GM06990 (cell line): Measurements from ENCODE around the gene SNRPD1.

ENCODE experiments used
- DNase-seq: peaks from one replicate; pipeline ENCODE4 v3.0.0-alpha.2; 2011; ENCODE audit not compliant: insufficient read length; ENCODE audit errors: extremely low read depth
- H3K27me3 ChIP-seq: replicated peaks from 2 replicates; pipeline ENCODE4 v1.6.0; 2011; ENCODE audit warnings: low read length; ENCODE audit not compliant: control insufficient read depth, insufficient read depth
- H3K36me3 ChIP-seq: 2 replicates; pipeline ENCODE4 v1.5.1; 2011; ENCODE audit warnings: low read length; ENCODE audit not compliant: control insufficient read depth, insufficient read depth
- H3K4me3 ChIP-seq: replicated peaks from 2 replicates; pipeline ENCODE4 v1.5.1; 2011; ENCODE audit warnings: low read depth, mild to moderate bottlenecking, control low read depth, low read length
- TF ChIP-seq, protein P1 (sequence below): IDR thresholded peaks from 2 replicates; pipeline ENCODE4 v1.5.1; 2011; ENCODE audit warnings: low read length, control low read depth, mild to moderate bottlenecking, inconsistent platforms; ENCODE audit not compliant: insufficient read depth, poor library complexity, severe bottlenecking

SNRPD1 gene

DNA sequence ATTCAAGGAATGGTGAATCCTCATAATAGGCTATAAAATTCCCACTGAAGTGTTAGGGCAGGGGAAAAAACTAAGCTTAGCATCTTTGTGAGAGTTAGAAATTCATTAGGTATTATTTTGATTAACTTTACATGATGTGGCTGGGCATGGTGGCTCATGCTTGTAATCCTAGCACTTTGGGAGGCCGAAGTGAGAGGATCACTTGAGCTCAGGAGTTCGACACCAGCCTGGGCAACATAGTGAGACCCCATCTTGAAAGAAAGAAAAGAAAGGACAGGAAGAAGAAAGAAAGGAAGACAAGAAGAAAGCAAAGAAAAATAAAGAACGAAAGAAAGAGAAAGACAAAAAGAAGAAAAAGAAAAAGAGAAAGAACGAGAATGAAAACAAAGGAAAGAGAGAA is 40.0 kb downstream of the SNRPD1 start:
- TF ChIP-seq, protein P1, sequence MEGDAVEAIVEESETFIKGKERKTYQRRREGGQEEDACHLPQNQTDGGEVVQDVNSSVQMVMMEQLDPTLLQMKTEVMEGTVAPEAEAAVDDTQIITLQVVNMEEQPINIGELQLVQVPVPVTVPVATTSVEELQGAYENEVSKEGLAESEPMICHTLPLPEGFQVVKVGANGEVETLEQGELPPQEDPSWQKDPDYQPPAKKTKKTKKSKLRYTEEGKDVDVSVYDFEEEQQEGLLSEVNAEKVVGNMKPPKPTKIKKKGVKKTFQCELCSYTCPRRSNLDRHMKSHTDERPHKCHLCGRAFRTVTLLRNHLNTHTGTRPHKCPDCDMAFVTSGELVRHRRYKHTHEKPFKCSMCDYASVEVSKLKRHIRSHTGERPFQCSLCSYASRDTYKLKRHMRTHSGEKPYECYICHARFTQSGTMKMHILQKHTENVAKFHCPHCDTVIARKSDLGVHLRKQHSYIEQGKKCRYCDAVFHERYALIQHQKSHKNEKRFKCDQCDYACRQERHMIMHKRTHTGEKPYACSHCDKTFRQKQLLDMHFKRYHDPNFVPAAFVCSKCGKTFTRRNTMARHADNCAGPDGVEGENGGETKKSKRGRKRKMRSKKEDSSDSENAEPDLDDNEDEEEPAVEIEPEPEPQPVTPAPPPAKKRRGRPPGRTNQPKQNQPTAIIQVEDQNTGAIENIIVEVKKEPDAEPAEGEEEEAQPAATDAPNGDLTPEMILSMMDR = no peak

DNA sequence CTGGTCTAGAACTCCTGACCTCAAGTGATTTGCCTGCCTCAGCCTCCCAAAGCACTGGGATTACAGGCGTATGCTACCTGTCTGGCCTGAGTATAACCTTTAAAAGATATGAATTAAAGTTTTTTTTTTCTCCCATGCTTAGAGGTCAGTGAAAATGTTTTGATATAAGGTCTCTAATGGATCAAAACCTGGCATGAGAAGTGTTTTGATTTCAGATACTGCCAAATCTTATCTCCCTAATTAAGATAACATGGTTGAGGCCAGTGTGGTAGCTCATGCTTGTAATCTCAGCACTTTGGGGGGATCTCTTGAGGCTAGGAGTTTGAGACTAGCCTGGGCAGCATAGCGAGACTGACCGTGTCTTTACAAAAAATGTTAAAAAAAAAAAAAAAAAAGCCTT is 41.2 kb downstream of the SNRPD1 start:
- no peak for DNase-seq
- H3K27me3 ChIP-seq = no peaks in the 10 kb centered on the region
- TF ChIP-seq, protein P1 = no peak
- no peak overlapping the region for H3K4me3 ChIP-seq
- H3K36me3 ChIP-seq = no peaks in the 10 kb centered on the region

More for the DNA sequence above, 40.0 kb downstream of the SNRPD1 start:
- Histone ChIP-seq H3K36me3 (no peaks in the 10 kb centered on the region), H3K27me3 (no peaks in the 10 kb centered on the region), H3K4me3 (no peak overlapping the region)
- DNase-seq = no peak

DNA sequence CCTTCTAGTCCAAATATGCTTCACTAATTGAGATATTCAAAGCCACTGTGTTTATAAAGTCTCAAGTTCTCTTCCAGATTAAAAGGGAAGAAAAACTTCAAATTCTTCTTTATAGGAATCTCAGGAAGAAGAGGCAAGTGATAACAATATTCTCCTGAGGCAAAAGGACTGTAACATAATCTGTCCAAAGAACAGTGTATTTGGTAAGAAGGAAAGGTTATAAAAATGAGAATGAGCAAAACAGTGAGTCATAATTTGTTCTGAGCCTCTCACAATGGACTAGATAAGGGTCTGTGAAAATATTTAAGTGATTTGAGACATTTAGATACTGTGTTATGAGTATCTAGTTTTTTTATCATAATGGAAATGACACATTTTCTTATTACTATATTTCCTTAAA is 44.3 kb downstream of the SNRPD1 start:
- no peak overlapping the region for H3K4me3 ChIP-seq
- TF ChIP-seq, protein P1 = no peak
- DNase-seq = no peak
- H3K27me3 ChIP-seq = no peaks in the 10 kb centered on the region
- H3K36me3 ChIP-seq = no peaks in the 10 kb centered on the region; the same call in 1 of the 2 replicates

DNA sequence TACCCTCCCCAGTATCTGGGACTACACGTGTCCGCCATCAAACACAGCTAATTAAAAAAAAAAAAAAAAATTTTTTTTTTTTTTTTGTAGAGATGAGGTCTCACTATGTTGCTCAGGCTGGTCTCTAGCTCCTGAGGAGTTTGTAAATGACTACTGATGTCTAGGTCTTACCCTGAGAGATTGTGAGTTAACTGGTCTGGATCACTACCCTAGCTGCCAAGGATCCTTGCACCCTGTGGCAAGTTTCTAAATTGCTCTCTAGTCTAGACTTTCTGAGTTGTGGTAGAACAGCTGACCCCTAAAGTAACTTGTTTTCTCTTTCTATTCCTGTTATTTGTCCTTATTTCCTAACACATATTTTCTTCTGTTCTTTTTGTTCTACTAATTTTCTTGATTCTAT is 48.0 kb downstream of the SNRPD1 start:
- TF ChIP-seq, protein P1 = no peak
- peaks cover 4% of the 10 kb centered on the region for H3K36me3 ChIP-seq
- DNase-seq = no peak
- H3K27me3 ChIP-seq = no peaks in the 10 kb centered on the region
- no peak overlapping the region for H3K4me3 ChIP-seq

DNA sequence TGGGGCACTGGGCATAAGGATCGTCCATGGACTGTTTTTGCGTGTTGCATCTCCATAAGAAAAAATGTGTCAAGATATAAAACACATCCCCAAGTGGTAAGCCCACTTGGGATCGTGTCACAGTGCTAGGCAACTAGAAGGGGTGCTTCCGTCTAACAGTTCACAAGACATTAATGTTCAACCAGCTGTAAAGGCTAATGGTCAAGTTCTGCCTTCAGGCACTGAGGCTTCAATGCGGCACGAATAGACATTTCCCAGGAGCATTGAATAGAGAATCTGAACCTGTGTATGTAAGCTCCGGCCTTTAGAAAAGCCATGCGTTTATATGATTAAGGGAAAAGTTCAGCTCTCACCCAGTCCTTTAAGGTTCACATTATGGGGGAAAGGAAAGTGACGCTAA is 50.5 kb downstream of the SNRPD1 start:
- Histone ChIP-seq H3K4me3 (no peak overlapping the region), H3K36me3 (peaks cover 4% of the 10 kb centered on the region), H3K27me3 (no peaks in the 10 kb centered on the region)
- DNase-seq = no peak
- TF ChIP-seq, protein P1 = no peak

DNA sequence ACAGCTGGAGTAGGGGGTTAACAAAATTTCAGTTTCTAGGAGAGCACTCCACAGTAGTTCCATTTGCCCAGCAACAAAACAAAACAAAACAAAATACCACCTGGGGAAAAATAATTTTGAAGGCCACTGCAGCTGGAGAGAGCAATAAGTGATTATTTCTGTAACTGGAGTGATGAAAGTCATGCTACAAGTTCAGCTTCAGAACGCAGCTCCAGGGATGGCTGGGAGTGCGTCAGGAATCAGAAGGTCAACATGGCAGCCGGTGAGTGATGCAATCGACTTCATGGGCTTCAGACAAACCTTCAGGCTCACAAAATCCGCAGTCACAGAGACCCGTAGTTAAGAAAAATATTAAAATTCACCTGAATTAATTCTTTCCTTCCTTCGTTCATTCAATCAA is 51.5 kb downstream of the SNRPD1 start:
- TF ChIP-seq, protein P1 = no peak
- no peak overlapping the region for H3K4me3 ChIP-seq
- peaks cover 4% of the 10 kb centered on the region for H3K36me3 ChIP-seq
- no peak for DNase-seq
- H3K27me3 ChIP-seq = no peaks in the 10 kb centered on the region
